Liver (tissue), 9 donors: ENCODE measurements around the gene CHEK1. TPM values are rescaled to one million over a fixed set of nuclear protein-coding genes. Genes with fewer than 3 reads are reported as not detected.

Experiments used
- DNase-seq: peaks from one replicate; pipeline ENCODE4 v3.0.0-alpha.2; 2017; ENCODE audit warnings: low spot score
- H3K27ac ChIP-seq, 2 donors: one replicate each; pipeline ENCODE4 v1.7.0; 2013; ENCODE audit warnings: inconsistent platforms in 2 of 2, low read length in 2 of 2, control low read depth in 1 of 2, low read depth in 1 of 2, mild to moderate bottlenecking in 1 of 2
- H3K27me3 ChIP-seq, 4 donors: one replicate each; pipeline versions ENCODE4 v1.6.1 to v1.7.0; 2013; ENCODE audit warnings: low read length in 3 of 4, inconsistent platforms in 1 of 4, mild to moderate bottlenecking in 1 of 4, moderate library complexity in 1 of 4; ENCODE audit not compliant: control insufficient read depth in 4 of 4, insufficient read depth in 4 of 4
- H3K36me3 ChIP-seq, 4 donors: one replicate each; pipeline versions ENCODE4 v1.6.1 to v1.7.0; 2013; ENCODE audit warnings: low read length in 3 of 4, mild to moderate bottlenecking in 3 of 4, low read depth in 1 of 4, moderate library complexity in 1 of 4; ENCODE audit not compliant: control insufficient read depth in 4 of 4, insufficient read depth in 3 of 4
- H3K4me1 ChIP-seq, 4 donors: one replicate each; pipeline versions ENCODE4 v1.6.1 to v1.7.0; 2013; ENCODE audit warnings: low read length in 3 of 4, mild to moderate bottlenecking in 3 of 4, moderate library complexity in 1 of 4; ENCODE audit not compliant: control insufficient read depth in 4 of 4, insufficient read depth in 4 of 4
- H3K4me3 ChIP-seq, 3 donors: one replicate each; pipeline versions ENCODE4 v1.6.1 to v1.7.0; 2013; ENCODE audit warnings: low read length in 3 of 3, control low read depth in 1 of 3, low read depth in 1 of 3, mild to moderate bottlenecking in 1 of 3
- H3K9ac ChIP-seq, 2 donors: one replicate each; pipeline ENCODE4 v1.7.0; 2013; ENCODE audit warnings: low read length in 2 of 2, mild to moderate bottlenecking in 2 of 2, moderate library complexity in 2 of 2, control low read depth in 1 of 2, low read depth in 1 of 2
- H3K9me3 ChIP-seq, 4 donors: one replicate each; pipeline versions ENCODE4 v1.6.1 to v1.7.0; 2013; ENCODE audit warnings: low read length in 3 of 4; ENCODE audit not compliant: control insufficient read depth in 4 of 4
- ATF3 ChIP-seq: IDR thresholded peaks from 2 replicates; pipeline ENCODE4 v1.6.1; 2016; ENCODE audit warnings: antibody characterized with exemption
- CTCF ChIP-seq: fragments of 150-350 bp; IDR thresholded peaks from 2 replicates; pipeline ENCODE4 v1.5.1; 2017; ENCODE audit warnings: improper control_type of control experiment, low read depth, low read length; ENCODE audit not compliant: missing input control
- EGR1 ChIP-seq, 2 donors: IDR thresholded peaks; 2 replicates each; pipeline ENCODE4 v1.6.1; 2016 to 2018; ENCODE audit warnings: antibody characterized with exemption in 2 of 2, low read depth in 2 of 2
- FOXA1 ChIP-seq: IDR thresholded peaks from 2 replicates; pipeline ENCODE4 v1.6.1; 2016; ENCODE audit warnings: antibody characterized with exemption
- FOXA2 ChIP-seq: IDR thresholded peaks from 2 replicates; pipeline ENCODE4 v1.6.1; 2016; ENCODE audit warnings: antibody characterized with exemption
- GABPA ChIP-seq, 2 donors: IDR thresholded peaks in 1 of 2; conservative IDR thresholded peaks in 1 of 2; 2 replicates each; pipeline ENCODE4 v1.6.1; 2016; ENCODE audit warnings: antibody characterized with exemption in 2 of 2, mild to moderate bottlenecking in 1 of 2, moderate library complexity in 1 of 2
- HNF4A ChIP-seq, 2 donors: conservative IDR thresholded peaks; 2 replicates each; pipeline ENCODE4 v1.6.1; 2016; ENCODE audit warnings: antibody characterized with exemption in 2 of 2, mild to moderate bottlenecking in 2 of 2
- HNF4G ChIP-seq: IDR thresholded peaks from 2 replicates; pipeline ENCODE4 v1.6.1; 2016; ENCODE audit warnings: antibody characterized with exemption
- JUND ChIP-seq, 2 donors: IDR thresholded peaks; 2 replicates each; pipeline ENCODE4 v1.6.1; 2016; ENCODE audit warnings: antibody characterized with exemption in 2 of 2
- MAX ChIP-seq: IDR thresholded peaks from 2 replicates; pipeline ENCODE4 v1.6.1; 2016; ENCODE audit warnings: antibody characterized with exemption
- NR2F2 ChIP-seq: IDR thresholded peaks from 2 replicates; pipeline ENCODE4 v1.6.1; 2016; ENCODE audit warnings: antibody characterized with exemption
- RAD21 ChIP-seq, 2 donors: IDR thresholded peaks; 2 replicates each; pipeline ENCODE4 v1.6.1; 2016; ENCODE audit warnings: antibody characterized with exemption in 2 of 2, mild to moderate bottlenecking in 2 of 2
- REST ChIP-seq: IDR thresholded peaks from 2 replicates; pipeline ENCODE4 v1.6.1; 2016; ENCODE audit warnings: antibody characterized with exemption, mild to moderate bottlenecking
- RXRA ChIP-seq, 2 donors: IDR thresholded peaks; 2 replicates each; pipeline ENCODE4 v1.6.1; 2017 to 2018; ENCODE audit warnings: antibody characterized with exemption in 2 of 2, mild to moderate bottlenecking in 1 of 2
- SP1 ChIP-seq: IDR thresholded peaks from 2 replicates; pipeline ENCODE4 v1.6.1; 2018; ENCODE audit warnings: antibody characterized with exemption, mild to moderate bottlenecking
- TAF1 ChIP-seq: conservative IDR thresholded peaks from 2 replicates; pipeline ENCODE4 v1.6.1; 2016; ENCODE audit warnings: antibody characterized with exemption, mild to moderate bottlenecking
- YY1 ChIP-seq: IDR thresholded peaks from 2 replicates; pipeline ENCODE4 v1.6.1; 2016; ENCODE audit warnings: antibody characterized with exemption, mild to moderate bottlenecking
- ZBTB33 ChIP-seq: IDR thresholded peaks from 2 replicates; pipeline ENCODE4 v1.6.1; 2016; ENCODE audit warnings: antibody characterized with exemption
- WGBS: extraction: QIAGEN DNeasy Blood & Tissue Kit; methylation state at CpG from one replicate; pipeline ENCODE4 v1.1.7; 2013; 5-methylcytosine and 5-hydroxymethylcytosine counted together
- polyA plus RNA-seq, 2 donors: library from polyadenylated mRNA; stranded (reverse) in 1 of 2; unstranded in 1 of 2; fragments of 200-250 nt in 1 of 2; fragments of >200 nt in 1 of 2; fragmentation: Nextera tagmentation in 1 of 2; extraction: Ambion mirVana in 1 of 2; gene quantifications; one replicate each; pipeline versions ENCODE4 v1.2.1 to v1.2.3, GENCODE V29; 2013 to 2015
- total RNA-seq, 2 donors: library from RNA; depleted of rRNA; stranded (reverse); fragments of >200 nt; gene quantifications; one replicate each; pipeline ENCODE4 v1.2.3, GENCODE V29; 2014
- donor health status: healthy.
- donor health status: healthy.
- donor health status: healthy.
- donor health status: healthy.
- donor health status: healthy.

CHEK1 gene
- total and polyA plus RNA-seq, 4 donors: 0.59 to 21.7 (median 0.85) TPM

- 98% methylated on average over 1 of the region's 1 CpG for WGBS
- no peaks in the 10 kb centered on the region for H3K4me1 ChIP-seq
- no peaks in the 10 kb centered on the region for H3K9me3 ChIP-seq
- H3K27me3 ChIP-seq: no peaks in the 10 kb centered on the region
- no peak within 1 kb of the TSS for H3K4me3 ChIP-seq
- TF ChIP-seq ZBTB33: no peak
- TF ChIP-seq CTCF: no peak
- TF ChIP-seq JUND (IDR thresholded peaks at IDR 0.05): no peak
- no peak for TF ChIP-seq GABPA (IDR thresholded peaks at IDR 0.05 in 1 of 2, conservative IDR thresholded peaks at IDR 0.05 in 1 of 2)
- no peak for TF ChIP-seq NR2F2
- TF ChIP-seq TAF1: no peak
- TF ChIP-seq ATF3: no peak
- TF ChIP-seq RAD21 (IDR thresholded peaks at IDR 0.05): no peak
- TF ChIP-seq HNF4A (conservative IDR thresholded peaks at IDR 0.05): no peak
- TF ChIP-seq MAX: no peak
- TF ChIP-seq HNF4G: no peak
- TF ChIP-seq SP1: no peak
- TF ChIP-seq REST: no peak
- TF ChIP-seq FOXA2: no peak
- TF ChIP-seq RXRA (IDR thresholded peaks at IDR 0.05): no peak
- TF ChIP-seq EGR1 (IDR thresholded peaks at IDR 0.05; ENCODE audit: low read depth in 2 of 2): no peak
- no peak for TF ChIP-seq YY1
- no peak for TF ChIP-seq FOXA1
- no peak within 1 kb of the TSS for H3K9ac ChIP-seq
- DNase-seq: no peak
- H3K36me3 ChIP-seq: no peaks in the 10 kb centered on the region
- no peak within 1 kb of the TSS for H3K27ac ChIP-seq
These were observed 55.8 kb downstream of the CHEK1 start, which contains the start of gene ACRV1 for GRCh38 chr11:125680747-125681146. Gene ACRV1, minus strand, starts transcription at chr11:125680847. Its CDS starts 67 bp downstream, at chr11:125680780.
